ENCODE measurements around the gene HNRNPH1. TPM values are rescaled to one million over a fixed set of nuclear protein-coding genes. Genes with fewer than 3 reads are reported as not detected.

HNRNPH1 gene
- total and polyA plus RNA-seq, 2 of the 13 experiments (the other 11 are each of a cell fraction or from before 2014, with no cell fraction given): 382 to 1,064 TPM

GRCh38 chr5:179623003-179623905 is at the start of gene HNRNPH1 (continued):
- TF ChIP-seq MTERF4 (CRISPR knock-in tag; IDR thresholded peaks at IDR 0.05): peak; percentile 50; the same call in 1 of the 2 replicates
- peak; percentile 79; the same call in 1 of the 2 replicates for TF ChIP-seq MZF1 (CRISPR knock-in tag; IDR thresholded peaks at IDR 0.05; ENCODE audit: borderline replicate concordance)
- TF ChIP-seq ZSCAN29 (CRISPR knock-in tag; conservative IDR thresholded peaks at IDR 0.05): no peak
- peak; percentile 97 for TF ChIP-seq PHF8 (CRISPR knock-in tag; IDR thresholded peaks at IDR 0.05)
- TF ChIP-seq GABPA (IDR thresholded peaks at IDR 0.05; ENCODE audit: low read depth, low read length): peak; percentile 21; the same call in 1 of the 2 replicates
- peak; percentile 45; the same call in 1 of the 2 replicates for TF ChIP-seq GABPA (CRISPR knock-in tag; IDR thresholded peaks at IDR 0.05; ENCODE audit: low read depth)
- TF ChIP-seq BHLHE40 (IDR thresholded peaks at IDR 0.05; ENCODE audit: low read length): no peak
- no peak; the same call in 1 of the 2 replicates for TF ChIP-seq NKX3-1 (CRISPR knock-in tag; IDR thresholded peaks at IDR 0.05)
- TF ChIP-seq ZSCAN25 (CRISPR knock-in tag; IDR thresholded peaks at IDR 0.05): no peak
- TF ChIP-seq KAT7 (CRISPR knock-in tag; IDR thresholded peaks at IDR 0.05; ENCODE audit: borderline replicate concordance): peak; percentile 35; the same call in 1 of the 2 replicates
- no peak for TF ChIP-seq TEF (CRISPR knock-in tag; IDR thresholded peaks at IDR 0.05)
- peak; percentile 100 for TF ChIP-seq DR1 (CRISPR knock-in tag; IDR thresholded peaks at IDR 0.05)
- no peak for TF ChIP-seq GPBP1L1 (CRISPR knock-in tag; IDR thresholded peaks at IDR 0.05)
- TF ChIP-seq CENPT (CRISPR knock-in tag; IDR thresholded peaks at IDR 0.05; ENCODE audit: low read depth): no peak
- TF ChIP-seq SIN3B (IDR thresholded peaks at IDR 0.05; ENCODE audit: low read length): peak; percentile 46; the same call in 1 of the 2 replicates
- TF ChIP-seq ZNF576 (CRISPR knock-in tag; IDR thresholded peaks at IDR 0.05): no peak
- no peak for TF ChIP-seq ZNF646 (CRISPR knock-in tag; IDR thresholded peaks at IDR 0.05)
- TF ChIP-seq ZNF235 (CRISPR knock-in tag; IDR thresholded peaks at IDR 0.05; ENCODE audit: borderline replicate concordance): no peak
- peak; percentile 98 for TF ChIP-seq ZFY (CRISPR knock-in tag; IDR thresholded peaks at IDR 0.05)
- TF ChIP-seq NFRKB (IDR thresholded peaks at IDR 0.05): peak; percentile 26; the same call in 1 of the 2 replicates

All from HepG2 (cell line).